PC-9 (cell line): Measurements from ENCODE around the gene DRAM1.

ENCODE experiments used
- EZH2 ChIP-seq: fragments of 200-600 bp; sonication (generic); IDR thresholded peaks from 2 replicates; pipeline ENCODE4 v1.8.0; 2017; ENCODE audit warnings: antibody characterized with exemption, low read depth
- TF ChIP-seq, protein P1 (sequence below): fragments of 200-600 bp; sonication (generic); conservative IDR thresholded peaks from 2 replicates; pipeline ENCODE4 v1.6.1; 2017; ENCODE audit warnings: mixed run types, antibody characterized with exemption, mild to moderate bottlenecking, moderate library complexity

DNA sequence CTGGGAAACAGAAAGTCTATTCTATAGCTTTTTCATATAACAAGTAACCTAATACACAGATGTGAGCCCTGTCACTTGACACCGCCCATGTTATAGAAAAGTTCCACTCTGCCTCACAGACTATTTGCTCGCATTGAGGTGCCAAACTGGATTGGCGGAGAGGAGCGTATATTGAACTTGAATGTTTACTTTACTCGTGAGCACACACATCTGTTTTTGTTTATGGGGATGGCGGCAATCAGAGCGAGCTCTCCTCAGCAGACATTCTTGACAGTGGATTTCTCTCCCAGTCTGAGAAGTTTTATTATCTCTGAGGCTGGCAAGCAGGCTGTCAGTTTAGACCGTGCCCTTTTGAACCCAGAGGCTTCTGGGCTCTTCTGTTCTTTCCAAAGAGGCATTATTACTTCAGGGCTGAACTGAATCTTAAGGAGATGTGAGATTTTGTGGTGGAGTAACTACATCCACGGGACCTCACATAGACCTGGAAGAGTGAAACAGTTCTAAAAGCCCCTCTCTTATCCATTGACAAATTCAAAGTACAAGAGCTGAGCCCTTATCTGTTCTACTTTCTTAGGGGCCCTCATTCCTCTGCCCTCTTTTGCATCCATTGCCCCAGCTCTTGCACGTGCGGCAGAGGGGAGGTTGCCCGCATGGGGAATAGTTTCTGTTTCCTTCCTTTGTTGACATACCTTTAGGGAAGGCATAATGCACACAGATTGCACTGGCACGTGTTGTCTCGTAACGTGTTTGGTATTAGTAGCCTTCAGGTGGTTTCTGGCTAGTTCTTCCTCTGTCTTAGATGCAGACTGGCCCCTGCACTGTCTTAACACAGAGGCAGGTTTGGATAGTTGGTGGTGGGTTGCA, 68.2 kb downstream of the DRAM1 start:
- TF ChIP-seq, protein P1, sequence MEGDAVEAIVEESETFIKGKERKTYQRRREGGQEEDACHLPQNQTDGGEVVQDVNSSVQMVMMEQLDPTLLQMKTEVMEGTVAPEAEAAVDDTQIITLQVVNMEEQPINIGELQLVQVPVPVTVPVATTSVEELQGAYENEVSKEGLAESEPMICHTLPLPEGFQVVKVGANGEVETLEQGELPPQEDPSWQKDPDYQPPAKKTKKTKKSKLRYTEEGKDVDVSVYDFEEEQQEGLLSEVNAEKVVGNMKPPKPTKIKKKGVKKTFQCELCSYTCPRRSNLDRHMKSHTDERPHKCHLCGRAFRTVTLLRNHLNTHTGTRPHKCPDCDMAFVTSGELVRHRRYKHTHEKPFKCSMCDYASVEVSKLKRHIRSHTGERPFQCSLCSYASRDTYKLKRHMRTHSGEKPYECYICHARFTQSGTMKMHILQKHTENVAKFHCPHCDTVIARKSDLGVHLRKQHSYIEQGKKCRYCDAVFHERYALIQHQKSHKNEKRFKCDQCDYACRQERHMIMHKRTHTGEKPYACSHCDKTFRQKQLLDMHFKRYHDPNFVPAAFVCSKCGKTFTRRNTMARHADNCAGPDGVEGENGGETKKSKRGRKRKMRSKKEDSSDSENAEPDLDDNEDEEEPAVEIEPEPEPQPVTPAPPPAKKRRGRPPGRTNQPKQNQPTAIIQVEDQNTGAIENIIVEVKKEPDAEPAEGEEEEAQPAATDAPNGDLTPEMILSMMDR, result no peak
- TF ChIP-seq EZH2, result no peak
